ENCODE results near the gene LAMA4. TPM values are rescaled to one million over a fixed set of nuclear protein-coding genes. Genes with fewer than 3 reads are reported as not detected.

The LAMA4 gene
- total RNA-seq, 1 donor from 2014 or later = 44.8 TPM

DNA sequence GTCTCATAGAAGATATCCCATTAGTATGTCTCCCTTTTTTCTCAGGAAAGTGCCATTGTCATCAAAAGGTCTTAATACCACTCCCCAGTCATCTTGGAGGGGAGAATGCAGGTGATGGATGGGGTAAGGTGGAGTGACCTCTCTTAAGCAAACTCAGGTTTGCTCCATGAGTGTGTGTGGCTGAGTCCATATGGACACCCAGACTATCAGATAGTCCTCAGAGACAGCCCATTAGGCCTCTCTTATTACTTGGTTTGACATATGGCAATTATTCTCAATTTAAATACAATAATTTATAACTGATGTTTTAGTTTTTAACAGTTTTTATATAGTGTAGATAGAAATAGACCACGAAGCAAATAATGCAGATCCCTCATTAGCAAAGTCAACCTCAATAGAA is 23.2 kb downstream of the LAMA4 start:
- DNase-seq (ENCODE audit: extremely low spot score, unreplicated experiment) = no peak
- TF ChIP-seq, protein P1, sequence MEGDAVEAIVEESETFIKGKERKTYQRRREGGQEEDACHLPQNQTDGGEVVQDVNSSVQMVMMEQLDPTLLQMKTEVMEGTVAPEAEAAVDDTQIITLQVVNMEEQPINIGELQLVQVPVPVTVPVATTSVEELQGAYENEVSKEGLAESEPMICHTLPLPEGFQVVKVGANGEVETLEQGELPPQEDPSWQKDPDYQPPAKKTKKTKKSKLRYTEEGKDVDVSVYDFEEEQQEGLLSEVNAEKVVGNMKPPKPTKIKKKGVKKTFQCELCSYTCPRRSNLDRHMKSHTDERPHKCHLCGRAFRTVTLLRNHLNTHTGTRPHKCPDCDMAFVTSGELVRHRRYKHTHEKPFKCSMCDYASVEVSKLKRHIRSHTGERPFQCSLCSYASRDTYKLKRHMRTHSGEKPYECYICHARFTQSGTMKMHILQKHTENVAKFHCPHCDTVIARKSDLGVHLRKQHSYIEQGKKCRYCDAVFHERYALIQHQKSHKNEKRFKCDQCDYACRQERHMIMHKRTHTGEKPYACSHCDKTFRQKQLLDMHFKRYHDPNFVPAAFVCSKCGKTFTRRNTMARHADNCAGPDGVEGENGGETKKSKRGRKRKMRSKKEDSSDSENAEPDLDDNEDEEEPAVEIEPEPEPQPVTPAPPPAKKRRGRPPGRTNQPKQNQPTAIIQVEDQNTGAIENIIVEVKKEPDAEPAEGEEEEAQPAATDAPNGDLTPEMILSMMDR (conservative IDR thresholded peaks at IDR 0.05) = no peak
- Mint-ChIP-seq H3K4me1 (ENCODE audit: unreplicated experiment) (peaks cover 24% of the 10 kb centered on the region), H3K9me3 (no peaks in the 10 kb centered on the region), H3K27ac (no peak overlapping the region), H3K4me3 (no peak overlapping the region), H3K36me3 (peaks cover 4% of the 10 kb centered on the region), H3K27me3 (peaks cover 29% of the 10 kb centered on the region)

DNA sequence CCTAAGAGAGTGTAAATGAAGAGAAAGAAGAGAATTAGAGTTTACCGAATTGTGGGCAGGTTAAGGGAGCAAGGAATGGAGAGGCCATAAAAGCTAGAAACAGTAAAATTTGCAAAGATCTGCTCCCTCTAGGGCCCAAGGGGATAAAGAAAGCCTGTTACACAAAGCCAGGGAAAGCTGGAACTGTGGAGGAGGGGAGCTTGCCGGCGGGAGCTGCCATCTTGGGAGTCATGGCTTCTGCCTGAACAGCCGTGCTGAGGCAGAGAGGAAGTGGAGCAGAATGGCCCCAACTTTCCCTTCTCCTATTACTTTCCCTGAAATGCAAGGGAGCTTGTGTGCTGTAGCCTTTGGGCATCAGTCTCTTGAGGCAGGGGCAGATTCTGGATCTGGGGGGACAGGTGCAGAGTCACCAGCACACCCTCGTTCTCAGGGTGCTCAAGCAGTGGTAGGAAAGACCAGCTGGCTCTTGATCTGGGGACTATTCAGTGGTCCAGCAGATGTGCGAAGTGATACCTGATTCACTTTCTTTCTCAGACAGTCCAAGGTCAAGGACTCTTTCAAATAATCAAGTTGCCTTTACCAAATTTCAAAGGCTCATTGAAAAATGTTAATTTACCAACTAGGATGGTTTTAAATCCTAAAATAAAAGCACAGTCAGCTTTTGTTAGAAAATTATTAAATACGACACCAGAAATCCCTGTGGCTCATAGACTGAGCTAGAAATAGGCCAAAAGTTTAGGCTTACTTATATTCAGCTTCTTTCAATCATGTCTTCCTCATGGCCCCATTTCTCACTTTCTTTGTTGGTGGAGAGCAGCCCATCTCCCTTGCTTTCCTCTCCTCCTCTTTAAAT is 25.7 kb downstream of the LAMA4 start:
- Mint-ChIP-seq H3K27ac (no peak overlapping the region), H3K4me1 (ENCODE audit: unreplicated experiment) (peaks cover 22% of the 10 kb centered on the region), H3K27me3 (peaks cover 32% of the 10 kb centered on the region), H3K36me3 (peaks cover 7% of the 10 kb centered on the region), H3K4me3 (no peak overlapping the region), H3K9me3 (no peaks in the 10 kb centered on the region)
- no peak for DNase-seq (ENCODE audit: extremely low spot score, unreplicated experiment)
- TF ChIP-seq, protein P1 (conservative IDR thresholded peaks at IDR 0.05) = no peak

DNA sequence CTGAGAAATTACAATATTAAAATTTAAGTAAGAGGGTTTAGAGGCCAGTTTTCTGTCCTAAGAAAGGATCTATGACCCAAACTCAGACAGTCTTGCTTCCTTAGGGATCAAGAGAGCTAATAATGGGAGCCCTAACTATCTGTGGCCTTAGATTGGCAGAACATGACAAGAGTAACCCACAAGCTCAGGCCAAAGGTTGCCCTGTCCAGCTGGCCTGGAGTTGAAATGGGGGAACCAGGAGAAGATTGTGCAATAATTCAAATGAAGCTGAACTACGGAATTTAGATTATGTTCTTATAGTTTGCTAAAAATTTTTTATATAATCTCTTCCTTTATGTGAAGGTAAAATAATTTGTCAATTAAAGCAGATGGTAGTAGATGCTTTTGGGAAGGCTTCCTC is 26.4 kb downstream of the LAMA4 start:
- Mint-ChIP-seq H3K27ac (no peak overlapping the region), H3K9me3 (no peaks in the 10 kb centered on the region), H3K4me1 (ENCODE audit: unreplicated experiment) (peaks cover 17% of the 10 kb centered on the region), H3K27me3 (peaks cover 30% of the 10 kb centered on the region), H3K4me3 (no peak overlapping the region), H3K36me3 (peaks cover 7% of the 10 kb centered on the region)
- DNase-seq (ENCODE audit: extremely low spot score, unreplicated experiment) = no peak
- TF ChIP-seq, protein P1 (conservative IDR thresholded peaks at IDR 0.05) = no peak

DNA sequence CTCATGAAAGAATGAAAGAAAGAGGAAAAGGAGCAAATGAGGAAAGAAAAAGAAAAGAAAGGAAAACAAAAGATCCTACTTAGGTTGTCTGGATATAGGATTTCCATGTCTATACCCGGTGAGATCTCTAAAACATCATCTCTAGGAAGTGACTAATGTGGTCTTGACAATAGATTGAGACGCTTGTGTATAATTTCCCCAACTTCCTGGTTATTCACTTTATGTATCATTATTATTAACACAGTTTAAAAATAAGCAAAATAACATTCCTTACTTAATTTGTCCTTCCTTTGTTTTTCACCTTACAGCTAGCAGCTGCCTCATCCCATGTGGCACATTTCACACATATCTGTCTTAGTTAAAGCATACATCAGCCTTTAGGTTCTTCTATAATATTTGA is 27.0 kb downstream of the LAMA4 start:
- TF ChIP-seq, protein P1 (conservative IDR thresholded peaks at IDR 0.05) = no peak
- no peak for DNase-seq (ENCODE audit: extremely low spot score, unreplicated experiment)
- Mint-ChIP-seq H3K27me3 (peaks cover 30% of the 10 kb centered on the region), H3K9me3 (no peaks in the 10 kb centered on the region), H3K36me3 (peaks cover 7% of the 10 kb centered on the region), H3K4me3 (no peak overlapping the region), H3K4me1 (ENCODE audit: unreplicated experiment) (peaks cover 14% of the 10 kb centered on the region), H3K27ac (no peak overlapping the region)

DNA sequence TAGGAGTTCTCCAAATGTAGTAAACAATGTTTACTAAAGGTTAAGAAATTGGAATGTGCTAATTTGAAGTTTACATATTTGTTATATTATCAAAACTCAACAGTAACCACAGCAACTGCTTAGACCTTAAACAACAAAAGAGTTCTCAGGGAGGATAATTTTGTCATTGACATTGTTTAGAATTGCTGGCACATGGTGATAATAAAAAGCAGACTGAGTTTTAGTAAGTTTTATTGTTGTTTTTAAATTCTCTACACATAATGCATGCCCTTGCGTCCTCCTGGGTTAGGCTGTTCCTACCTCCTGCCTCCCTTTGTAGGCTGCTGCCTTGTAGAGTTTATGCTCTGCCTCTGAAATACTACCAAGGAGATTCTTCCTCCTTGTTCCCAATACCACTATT is 28.7 kb downstream of the LAMA4 start:
- H3K36me3 Mint-ChIP-seq = peaks cover 7% of the 10 kb centered on the region
- no peak overlapping the region for H3K27ac Mint-ChIP-seq
- TF ChIP-seq, protein P1 (conservative IDR thresholded peaks at IDR 0.05) = no peak
- H3K27me3 Mint-ChIP-seq = peaks cover 30% of the 10 kb centered on the region
- H3K9me3 Mint-ChIP-seq = no peaks in the 10 kb centered on the region
- peaks cover 5% of the 10 kb centered on the region for H3K4me1 Mint-ChIP-seq (ENCODE audit: unreplicated experiment)
- H3K4me3 Mint-ChIP-seq = no peak overlapping the region
- no peak for DNase-seq (ENCODE audit: extremely low spot score, unreplicated experiment)
